HG03442 (cell line): ENCODE measurements around the gene RARG.
"Not testable (repeated sequence)": the region's sequence is repeated elsewhere in the genome, so short reads cannot be mapped to it uniquely, and the experiment has no call there.

Source experiments
- ATAC-seq: cut with Tn5 transposase; IDR thresholded peaks from one replicate; pipeline ENCODE4 v1.9.1; 2021; ENCODE audit warnings: mild to moderate bottlenecking, moderate library complexity; ENCODE audit not compliant: unreplicated experiment

RARG gene

DNA sequence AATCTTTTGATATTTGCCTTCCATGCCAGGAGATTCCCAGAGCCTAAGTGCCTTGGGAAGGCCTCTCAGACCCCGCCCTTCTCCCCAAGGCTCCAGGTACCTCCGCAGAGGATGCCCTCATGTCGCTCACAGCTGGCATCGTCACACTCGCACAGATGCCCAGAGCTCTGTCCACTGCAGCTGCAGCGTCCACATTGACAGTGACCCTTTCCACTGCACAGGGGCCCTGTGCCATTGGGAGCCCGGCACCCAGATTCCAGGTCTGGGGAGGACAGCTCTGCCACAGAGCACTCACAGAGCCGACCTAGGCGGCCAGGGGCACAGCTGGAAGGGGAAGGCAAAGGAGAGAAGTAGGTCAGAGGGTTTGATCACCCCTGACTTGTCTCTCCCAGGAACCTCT, 39.0 kb downstream of the RARG start:
- no peak for ATAC-seq

DNA sequence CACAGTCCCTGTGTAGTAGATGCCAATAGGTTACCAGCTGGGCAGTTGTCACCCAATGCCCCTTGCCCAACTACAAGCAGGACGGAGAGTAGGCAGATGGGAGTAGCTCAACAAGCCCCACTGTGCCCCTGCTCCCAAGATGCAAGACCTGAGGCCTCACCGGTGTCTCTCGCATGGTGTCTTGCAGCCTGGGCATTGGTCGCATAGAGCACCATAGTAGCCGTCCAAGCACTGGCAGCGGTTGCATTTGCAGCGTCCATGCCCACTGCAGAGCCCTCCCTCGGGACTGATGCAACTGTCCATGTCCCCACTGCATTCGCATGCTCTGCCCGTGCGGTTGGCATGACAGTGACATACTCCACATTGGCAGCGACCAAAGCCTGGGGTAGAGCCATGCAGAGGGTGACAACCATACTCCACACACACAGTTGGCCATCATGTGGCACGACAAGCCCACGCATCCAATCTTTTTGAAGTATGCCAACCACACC, 39.4 kb downstream of the RARG start:
- ATAC-seq = no peak

DNA sequence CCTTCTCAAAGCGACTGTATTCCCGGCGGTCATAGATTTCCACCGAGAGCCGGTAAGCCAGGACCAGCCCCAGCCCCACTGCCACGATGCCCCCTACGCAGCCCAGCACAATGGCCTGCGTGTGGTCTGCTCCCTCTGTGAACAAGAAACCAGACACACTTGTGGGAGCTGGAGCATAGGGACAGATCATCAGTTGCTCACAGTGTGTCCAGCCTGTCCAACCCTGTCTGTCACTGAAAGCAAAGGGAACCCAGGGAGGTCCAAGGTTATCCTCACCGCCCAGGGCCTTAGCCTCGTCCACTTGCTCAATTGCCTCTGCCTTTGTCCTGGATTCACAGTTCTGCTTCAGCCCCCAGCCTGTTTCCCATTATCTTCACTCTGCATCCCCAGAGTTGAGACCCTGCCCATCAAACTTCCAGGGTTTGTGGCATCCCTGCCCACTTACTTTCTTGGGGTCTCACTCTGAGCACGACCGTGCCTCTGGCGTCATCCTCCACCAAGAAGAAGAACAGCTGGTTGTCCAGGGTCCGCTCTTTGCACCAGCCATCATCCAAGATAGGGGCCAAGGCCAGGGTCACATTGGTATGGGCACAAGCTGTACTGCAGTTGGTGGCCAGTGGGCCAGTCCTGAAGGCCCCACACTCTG, 40.0 kb downstream of the RARG start:
- no peak for ATAC-seq

DNA sequence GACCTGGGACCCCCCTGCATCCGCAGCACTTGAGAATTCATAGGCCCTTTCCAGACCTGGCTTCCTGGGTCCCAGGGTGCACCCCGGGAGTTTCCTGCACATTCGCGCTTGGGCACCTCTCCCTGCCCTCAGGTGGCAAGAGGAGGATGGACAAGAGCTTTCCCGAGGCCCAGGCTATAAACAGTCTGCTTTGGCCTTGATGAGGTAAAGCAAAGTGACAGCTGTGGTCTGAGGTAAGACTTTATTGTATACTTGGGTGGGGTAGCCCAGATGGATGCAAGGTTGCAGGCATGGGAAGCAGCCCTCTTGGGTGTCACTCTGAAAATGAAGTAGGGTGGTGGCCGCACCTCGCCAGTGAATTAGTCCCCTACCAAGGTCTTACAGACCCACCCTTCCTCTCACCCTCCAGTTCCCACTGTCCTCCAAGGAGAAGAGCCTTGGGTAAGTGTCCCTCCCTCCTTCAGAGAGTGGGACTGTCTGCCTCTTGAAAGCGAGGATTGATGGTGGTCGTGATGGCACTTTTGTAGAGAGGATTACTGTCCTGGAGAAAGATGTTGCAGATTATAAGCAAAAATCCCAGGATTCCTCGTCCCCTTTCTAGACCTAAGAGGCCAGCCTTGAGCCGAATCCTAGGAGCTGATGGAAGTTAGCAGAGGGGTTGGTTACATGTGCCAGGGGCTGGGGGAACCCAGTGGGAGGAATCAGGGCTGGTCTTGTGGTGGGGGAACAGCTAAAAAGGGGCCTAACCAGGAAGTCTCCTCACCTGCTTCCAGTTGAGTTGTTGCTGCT, 40.7 kb downstream of the RARG start:
- no peak for ATAC-seq

DNA sequence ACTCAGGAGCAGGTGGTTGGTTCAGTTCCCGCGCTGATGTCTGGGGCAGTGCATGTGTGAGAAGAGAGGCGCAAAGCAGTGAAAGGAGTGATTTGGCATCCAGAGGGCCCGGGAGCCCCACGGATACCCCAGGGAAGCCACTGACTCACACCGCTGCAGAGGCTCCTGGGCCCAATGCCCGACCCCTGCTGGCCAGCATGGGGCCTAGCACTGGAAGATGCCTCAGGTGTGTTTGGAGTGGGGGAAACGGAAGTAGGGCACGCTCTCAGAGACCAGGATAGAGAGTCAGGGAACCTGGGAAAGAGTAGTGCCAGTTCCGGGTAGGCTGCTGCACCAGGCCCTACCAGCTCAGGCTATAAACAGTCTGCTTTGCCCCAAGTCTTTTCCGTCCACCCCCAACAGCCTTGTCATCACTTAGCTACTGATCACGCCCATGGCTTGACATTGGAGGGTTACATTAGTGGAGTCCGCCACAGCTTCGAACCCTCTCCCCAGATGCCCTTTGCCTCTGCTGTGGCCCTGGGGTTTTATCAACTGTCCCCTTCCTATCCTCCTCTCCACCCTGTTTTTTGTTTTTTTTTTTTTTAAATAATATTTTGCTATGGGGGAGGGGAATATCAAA, 41.8 kb downstream of the RARG start:
- no peak for ATAC-seq

DNA sequence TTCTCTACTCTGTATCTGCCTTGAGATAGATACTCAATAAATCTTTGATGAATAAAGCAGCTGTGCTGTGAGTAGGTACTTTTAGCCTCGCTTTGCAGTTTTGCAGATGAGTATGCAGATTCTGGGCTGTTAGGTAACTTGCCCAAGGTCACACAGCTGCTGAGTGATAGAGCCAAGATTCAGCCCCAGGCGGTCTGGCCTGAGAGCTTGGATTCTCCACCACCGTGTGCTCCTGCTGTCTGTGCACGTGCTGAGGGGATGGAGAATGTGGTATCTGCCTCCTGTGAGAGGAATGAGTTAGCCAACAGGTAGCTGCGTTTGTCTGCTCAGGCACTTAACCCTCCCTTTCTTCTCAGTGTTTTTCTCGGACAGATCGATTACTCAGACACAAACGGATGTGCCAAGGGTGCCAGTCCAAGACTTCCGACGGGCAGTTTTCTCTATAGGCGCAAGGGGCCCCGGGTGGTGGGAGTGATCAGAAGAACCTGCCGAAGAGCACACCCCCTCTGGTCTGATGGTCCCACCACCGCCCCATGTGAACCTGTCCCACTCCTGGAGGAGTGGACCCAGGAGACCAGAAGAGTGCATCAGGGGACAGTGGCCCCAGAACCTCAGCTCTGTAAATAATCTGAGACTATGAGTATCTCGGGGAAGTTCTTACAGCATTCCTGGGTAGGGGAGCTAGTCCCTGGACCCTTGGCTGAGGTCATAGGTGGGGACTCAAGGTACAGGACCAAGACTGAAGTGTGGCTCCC, 44.7 kb downstream of the RARG start:
- ATAC-seq = no peak

DNA sequence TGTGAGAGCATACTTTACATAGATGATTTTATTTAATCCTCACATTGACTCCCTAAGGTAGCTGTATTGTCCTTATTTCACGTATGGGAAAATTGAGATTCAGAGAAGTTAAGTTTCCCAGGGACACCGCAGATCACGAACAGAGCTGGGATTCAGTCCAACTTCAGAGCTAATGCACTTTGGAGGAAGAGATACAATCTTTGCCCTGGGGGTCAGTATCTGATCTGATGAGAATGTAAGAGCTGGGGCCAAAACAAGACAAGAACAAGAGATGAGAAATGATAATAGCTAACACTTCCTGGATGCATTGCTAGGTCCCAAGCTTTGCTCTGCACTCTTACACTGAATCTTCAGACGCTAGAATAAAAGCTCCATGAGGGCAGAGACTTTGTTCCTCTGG, 45.3 kb downstream of the RARG start:
- ATAC-seq = no peak

DNA sequence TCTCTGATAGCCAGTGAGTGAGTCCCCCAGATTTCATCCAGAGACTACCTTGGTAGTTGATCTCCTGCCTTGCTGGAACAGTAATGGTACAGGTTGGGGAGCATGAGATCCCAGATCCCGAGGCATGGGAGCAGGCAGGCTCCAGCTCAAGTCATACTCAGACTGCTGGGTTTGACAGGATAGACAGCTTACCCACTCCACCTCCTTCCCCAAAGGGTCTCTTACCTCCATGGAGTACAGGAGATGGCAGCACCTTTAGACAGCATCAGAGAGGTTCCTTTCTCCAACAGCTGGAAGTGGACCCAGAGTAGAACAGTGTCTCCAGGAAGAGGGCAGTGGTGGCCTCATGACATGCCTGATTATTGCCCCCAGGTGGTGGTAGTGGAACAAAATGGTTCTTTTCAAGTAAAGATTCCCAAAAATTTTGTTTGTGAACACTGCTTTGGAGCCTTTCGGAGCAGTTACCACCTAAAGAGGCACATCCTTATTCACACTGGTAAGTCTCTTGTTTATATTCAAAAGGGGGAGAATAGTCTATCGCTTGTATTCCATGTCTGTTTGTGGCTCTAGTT, 46.3 kb downstream of the RARG start:
- no peak for ATAC-seq

DNA sequence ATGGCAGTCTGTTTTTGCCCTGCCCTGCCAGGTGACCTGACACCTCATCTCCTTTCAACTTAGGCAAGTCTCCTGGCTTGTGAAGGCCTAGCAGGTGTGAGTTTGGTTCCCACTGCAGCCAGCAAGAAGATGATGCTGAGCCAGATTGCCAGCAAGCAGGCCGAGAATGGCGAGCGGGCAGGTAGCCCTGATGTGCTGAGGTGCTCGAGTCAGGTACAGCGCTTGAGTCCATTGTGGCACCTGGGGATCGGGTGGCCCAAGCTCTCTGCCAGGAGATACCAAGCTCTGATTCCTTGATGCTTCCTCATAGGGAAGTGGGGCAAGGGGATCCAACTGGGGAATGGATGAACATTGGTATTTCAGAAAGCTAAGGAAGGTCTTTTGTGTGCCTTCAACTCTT, 47.2 kb downstream of the RARG start:
- no peak for ATAC-seq

DNA sequence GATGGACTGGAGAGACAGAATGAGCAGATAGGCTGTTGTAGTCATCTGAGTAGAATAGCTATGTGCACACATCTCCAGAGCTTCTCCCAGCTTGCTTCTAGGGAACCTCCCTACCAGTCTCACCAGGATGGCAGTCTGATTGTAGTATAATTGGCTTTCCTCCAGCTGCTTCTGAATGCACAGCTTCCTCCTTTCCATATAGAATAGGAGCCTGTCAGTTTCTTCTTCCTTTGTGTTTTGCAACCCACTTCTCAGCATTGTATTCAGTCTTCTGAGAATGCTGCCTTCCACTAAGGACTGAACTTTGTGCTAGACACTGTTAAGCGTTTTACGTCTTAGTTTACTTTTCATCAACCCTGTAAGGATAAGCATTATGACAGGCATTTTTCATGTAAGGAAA, 49.1 kb downstream of the RARG start:
- no peak for ATAC-seq

DNA sequence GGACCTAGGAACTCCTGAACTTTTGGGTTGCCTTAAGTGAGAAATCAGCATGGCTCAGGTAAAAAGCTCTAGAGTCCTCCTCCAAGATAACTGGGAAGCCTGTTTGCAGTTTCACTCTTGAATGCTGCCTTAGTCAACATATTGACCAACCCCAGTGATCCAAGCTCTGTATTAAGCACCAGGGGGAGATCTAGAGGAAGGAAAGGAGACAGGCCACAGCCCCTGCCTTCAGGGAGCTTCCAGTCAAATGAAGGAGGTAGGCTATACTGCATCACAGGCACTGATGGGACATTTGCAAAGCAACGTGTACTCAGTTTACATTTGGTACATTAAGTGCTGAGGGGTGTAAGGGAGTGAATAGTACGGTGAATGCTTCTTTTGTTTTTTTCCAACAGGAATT, 50.1 kb downstream of the RARG start:
- no peak for ATAC-seq

DNA sequence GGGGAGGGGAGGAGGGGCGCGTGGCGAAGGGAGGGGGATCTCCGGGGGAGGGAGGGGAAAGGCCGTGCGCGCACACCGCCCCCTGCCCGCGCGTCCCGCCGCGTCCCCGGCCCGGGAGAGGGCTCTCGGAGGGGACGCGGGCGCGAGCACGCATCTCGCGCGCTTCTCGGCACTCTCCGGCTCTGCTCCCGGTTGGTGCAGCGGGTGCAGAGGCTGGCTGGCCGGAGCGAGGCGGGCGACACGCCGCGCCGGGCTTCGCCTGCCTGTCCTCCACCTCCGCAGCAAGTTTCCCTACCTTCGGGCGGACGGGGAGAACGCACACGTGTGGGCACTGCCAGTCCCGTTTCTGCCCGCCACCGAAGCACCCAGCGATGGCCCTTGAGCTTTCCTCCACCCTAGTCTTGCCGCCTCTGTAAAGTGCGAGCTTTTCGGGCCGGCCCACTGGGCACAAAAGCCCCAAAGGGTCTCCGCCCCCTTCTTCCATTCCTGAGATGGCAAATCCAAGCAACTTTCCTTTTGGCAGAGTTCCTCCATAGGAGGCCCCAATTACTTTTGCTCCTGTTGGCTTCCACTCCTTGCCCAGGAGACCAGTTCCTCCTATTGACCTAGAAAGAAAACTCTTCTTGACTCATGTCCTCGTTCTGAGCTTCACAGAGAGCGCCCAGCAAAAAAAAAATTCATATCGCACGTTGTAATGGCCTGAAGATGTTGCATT, 50.9 kb downstream of the RARG start:
- peak; percentile 51 for ATAC-seq

DNA sequence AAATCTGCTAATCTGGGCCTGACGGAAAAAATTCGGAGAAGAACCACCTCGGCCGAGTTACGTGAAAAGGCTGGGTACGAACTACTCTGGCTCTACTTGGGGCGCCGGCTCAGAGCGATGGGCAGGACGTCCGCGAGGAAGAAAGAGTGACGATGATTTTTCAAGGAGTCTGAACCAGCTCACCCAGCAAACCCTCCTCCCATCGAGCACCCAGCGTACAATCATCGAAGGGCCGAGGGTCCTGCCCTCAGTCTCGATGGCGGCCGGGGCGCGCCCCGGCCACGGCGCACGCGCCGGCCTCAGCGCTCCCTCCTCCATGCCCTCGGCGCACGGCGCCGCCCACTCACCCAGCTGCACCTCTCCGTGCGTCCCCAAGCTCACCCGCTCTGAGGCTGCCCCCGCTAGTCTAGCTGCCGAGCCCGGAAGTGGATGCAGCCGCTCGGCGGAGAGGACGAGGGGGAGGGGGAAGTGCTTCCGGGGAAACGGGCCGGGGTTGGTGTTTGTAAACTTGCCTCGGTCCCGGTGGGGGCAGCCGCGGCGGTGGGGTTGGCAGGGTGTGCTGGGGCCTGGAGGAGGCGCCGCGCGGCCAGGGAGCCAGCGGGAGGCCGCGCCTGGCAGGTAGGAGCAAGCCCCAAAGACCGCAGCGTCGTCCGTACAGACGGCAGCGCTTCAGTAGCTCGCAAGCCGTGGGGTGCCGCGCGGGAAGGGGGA, 51.6 kb downstream of the RARG start, which contains the start of the genes CSAD and ZNF740:
Gene CSAD, minus strand, starts transcription at position 706 of the 711 bp plus-strand sequence. CDS start 7,455 bp downstream, outside the sequence.
Gene ZNF740, plus strand, starts transcription at position 503 of the 711 bp plus-strand sequence. CDS start 1,262 bp downstream, outside the sequence.
- ATAC-seq = peak; percentile 86

DNA sequence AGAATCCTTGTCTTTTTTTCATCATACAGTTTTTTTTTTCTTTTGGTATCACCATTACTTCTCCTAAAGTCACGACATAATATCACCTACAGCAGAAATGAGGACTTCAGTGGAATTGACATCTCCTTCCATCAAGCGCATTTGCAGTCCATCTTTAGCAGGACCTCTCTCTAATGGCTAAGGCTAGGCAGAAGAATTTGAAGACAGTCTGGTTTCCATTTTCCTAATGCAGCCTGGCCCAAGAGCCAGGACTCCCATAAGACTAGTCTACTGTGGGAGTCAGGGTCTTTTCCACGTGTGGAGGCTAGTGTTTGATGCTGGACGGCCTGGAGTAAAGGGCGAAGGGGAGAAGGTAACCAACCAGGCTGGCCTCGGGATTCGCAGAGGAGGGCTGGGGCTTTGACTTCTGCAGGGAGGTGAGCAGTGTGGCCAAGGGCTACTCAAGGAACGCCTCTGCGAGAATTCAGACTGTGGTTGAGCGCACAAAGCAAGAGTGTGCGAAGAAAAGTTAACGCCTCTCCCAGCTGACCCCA, 52.3 kb downstream of the RARG start:
- peak; percentile 5 for ATAC-seq

DNA sequence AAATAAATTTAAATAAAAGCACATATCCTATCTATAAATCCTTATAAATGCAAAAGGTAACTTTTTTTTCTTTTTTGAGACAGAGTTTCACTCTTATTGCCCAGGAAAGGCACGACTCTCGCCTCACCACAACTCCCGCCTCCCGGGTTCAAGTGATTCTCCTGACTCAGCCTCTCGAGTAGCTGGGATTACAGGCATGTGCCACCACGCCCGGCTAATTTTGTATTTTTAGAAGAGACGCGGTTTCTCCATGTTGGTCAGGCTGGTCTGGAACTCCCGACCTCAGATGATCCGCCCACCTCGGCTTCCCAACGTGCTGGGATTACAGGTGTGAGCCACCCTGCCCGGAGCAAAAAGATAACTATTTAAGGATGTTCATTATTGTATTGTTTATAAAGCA, 53.2 kb downstream of the RARG start:
- ATAC-seq = not testable (repeated sequence)

DNA sequence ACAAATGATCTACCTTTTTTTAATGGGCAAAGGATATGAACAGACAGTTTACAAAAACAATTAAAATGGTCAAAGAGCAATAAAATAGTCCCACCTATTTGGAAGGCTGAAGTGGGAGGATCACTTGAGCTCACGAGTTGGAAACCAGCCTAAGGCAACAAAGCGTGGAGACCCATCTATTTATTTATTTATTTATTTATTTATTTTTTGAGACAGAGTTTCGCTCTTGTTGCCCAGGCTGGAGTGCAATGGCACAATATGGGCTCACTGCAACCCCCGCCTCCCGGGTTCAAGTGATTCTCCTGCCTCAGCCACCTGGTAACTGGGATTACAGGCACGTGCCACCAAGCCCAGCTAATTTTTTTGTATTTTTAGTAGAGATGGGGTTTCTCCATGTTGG, 54.6 kb downstream of the RARG start:
- ATAC-seq = not testable (repeated sequence)

DNA sequence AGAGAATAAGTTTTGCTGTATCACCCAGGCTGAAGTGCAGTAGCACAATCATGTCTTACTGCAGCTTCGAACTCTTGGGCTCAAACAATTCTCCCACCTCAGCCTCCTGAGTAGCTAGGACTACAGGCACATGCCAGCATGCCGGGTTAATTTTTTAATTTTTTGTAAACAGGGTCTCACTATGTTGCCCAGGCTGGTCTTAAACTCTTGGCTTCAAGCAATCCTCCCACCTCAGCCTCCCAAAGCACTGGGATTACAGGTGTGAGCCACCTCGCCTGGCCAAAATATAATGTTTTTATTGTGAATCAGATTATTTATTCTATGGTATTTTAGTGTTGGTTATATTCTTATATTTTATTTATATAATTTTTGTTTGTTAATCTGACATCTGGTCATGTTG, 55.3 kb downstream of the RARG start:
- no peak for ATAC-seq

DNA sequence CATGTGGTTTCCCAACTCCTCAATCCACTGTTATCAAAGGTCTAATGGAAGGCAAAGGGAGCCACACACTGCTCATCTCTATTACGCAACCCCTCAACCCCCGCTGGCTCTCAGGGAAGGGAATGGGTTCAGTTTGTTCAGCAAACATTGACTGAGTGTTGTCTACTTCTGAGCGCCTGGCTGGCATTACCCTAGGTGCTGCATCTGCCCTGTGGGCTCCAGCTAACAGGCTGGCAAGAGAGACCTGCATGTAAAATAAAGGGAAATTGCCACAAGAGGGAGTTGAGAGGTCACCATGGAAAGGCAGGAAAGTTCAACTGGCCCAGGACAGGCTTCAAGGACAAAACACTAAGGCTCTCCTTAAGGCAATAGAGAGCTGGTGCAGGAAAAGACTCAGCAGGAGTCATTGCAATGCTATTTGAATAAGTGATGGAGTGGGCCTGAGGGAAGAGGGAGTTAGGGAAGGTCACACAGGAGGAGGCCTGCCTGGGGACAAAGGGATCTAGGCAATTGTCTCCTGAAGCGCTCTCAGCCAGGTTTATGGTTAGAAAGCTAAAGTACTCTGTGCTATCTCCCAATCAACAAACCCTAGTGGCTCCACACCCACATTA, 57.0 kb downstream of the RARG start:
- ATAC-seq = no peak
